Gastrocnemius medialis (tissue), 4 donors: ENCODE measurements around the gene STYK1. TPM values are rescaled to one million over a fixed set of nuclear protein-coding genes. Genes with fewer than 3 reads are reported as not detected.

Experiments
- ATAC-seq, 2 donors: fragments of 150-250 bp; one replicate each; pipeline ENCODE4 v1.9.1; 2016
- DNase-seq, 2 donors: peaks; one replicate each; pipeline ENCODE4 v3.0.0-alpha.2; 2019
- H3K27ac ChIP-seq, 4 donors: fragments of 200-600 bp; sonication (generic); 1 replicate in 1 of 4; 2 replicates in 3 of 4; pipeline ENCODE4 v1.5.1; 2016 to 2018; ENCODE audit warnings: mild to moderate bottlenecking in 2 of 4, moderate library complexity in 1 of 4
- H3K27me3 ChIP-seq, 3 donors: fragments of 200-600 bp; sonication (generic) in 2 of 3; 1 replicate in 1 of 3; 2 replicates in 2 of 3; pipeline versions ENCODE4 v1.5.1 to v1.6.0; 2016 to 2019; ENCODE audit warnings: mild to moderate bottlenecking in 1 of 3, moderate library complexity in 1 of 3
- H3K36me3 ChIP-seq, 2 donors: fragments of 200-600 bp; sonication (generic) in 1 of 2; one replicate each; pipeline ENCODE4 v1.5.1; 2017 to 2018
- H3K4me1 ChIP-seq, 2 donors: fragments of 200-600 bp; sonication (generic) in 1 of 2; one replicate each; pipeline ENCODE4 v1.5.1; 2016 to 2017; ENCODE audit warnings: mild to moderate bottlenecking in 2 of 2
- H3K4me3 ChIP-seq, 4 donors: fragments of 200-600 bp; sonication (generic) in 3 of 4; 1 replicate in 1 of 4; 2 replicates in 3 of 4; pipeline ENCODE4 v1.5.1; 2016 to 2019; ENCODE audit warnings: mild to moderate bottlenecking in 2 of 4
- H3K9me3 ChIP-seq, 3 donors: fragments of 200-600 bp; sonication (generic) in 2 of 3; 1 replicate in 1 of 3; 2 replicates in 2 of 3; pipeline ENCODE4 v1.5.1; 2016 to 2019
- CTCF ChIP-seq, 5 experiments: fragments of 450-650 bp in 3 of 5; fragments of 200-600 bp in 2 of 5; sonication (generic) in 2 of 5; IDR thresholded peaks in 4 of 5; conservative IDR thresholded peaks in 1 of 5; 1 replicate in 4 of 5; 2 replicates in 1 of 5; pipeline ENCODE4 v1.5.1; 2016 to 2019; ENCODE audit warnings: antibody characterized with exemption in 5 of 5, mild to moderate bottlenecking in 3 of 5, moderate library complexity in 3 of 5
- POLR2A ChIP-seq, 2 donors: fragments of 450-650 bp; IDR thresholded peaks; one replicate each; pipeline ENCODE4 v1.6.1; 2017; ENCODE audit warnings: antibody characterized with exemption in 2 of 2, mild to moderate bottlenecking in 2 of 2, moderate library complexity in 2 of 2
- in situ Hi-C, 4 donors: fragments of 200-750 bp; cut with MboI; loops; one replicate each; pipeline versions ENCODE4 v1.15.0 to v1.8.0; 2017; ENCODE audit warnings: low sequenced_read_pairs in 4 of 4
- intact Hi-C: fragments of 100-400 bp; cut with DNase I; formaldehyde crosslinking; loops from one replicate; pipeline ENCODE4 v1.15.1; 2023; ENCODE audit warnings: low total_unique reads
- total RNA-seq, 4 donors: library from RNA; depleted of rRNA; stranded (reverse); fragments of >200 nt; gene quantifications; one replicate each; pipeline versions ENCODE4 v1.1.0 to v1.2.3, GENCODE V29; 2016

STYK1 gene
- total RNA-seq, 4 donors from 2014 or later, result 0.12 TPM; not detected in 3

DNA sequence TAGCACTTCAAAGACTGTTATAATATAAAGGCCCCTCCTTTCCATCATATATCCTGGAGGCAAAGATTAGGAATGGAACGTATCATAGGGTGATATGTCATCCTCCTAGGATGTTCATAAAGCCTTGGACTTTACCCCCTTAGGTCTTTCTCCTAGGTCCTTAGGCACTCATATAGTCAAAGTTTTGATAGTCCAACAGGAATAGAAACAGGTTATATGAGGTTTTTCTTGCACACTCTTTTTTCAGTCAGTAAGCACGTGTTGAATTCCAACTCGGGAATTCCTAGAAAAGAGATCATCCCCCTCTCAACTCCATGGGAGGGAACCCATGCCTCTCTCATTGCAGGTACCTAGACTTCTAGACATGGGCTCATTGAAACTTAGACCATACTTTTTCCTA is 40.3 kb downstream of the STYK1 start:
- H3K9me3 ChIP-seq, result no peaks in the 10 kb centered on the region
- no peaks in the 10 kb centered on the region for H3K36me3 ChIP-seq
- H3K27ac ChIP-seq, result no peak overlapping the region
- intact Hi-C loops (no loop called here), in situ Hi-C loops (loop anchor here in 1 of 4 donors (25.0 kb wide), 1 partner anchor 854 kb away; no protein-coding TSS in a partner anchor)
- ATAC-seq, result no peak
- no peak overlapping the region for H3K4me3 ChIP-seq
- H3K4me1 ChIP-seq, result no peaks in the 10 kb centered on the region
- no peaks in the 10 kb centered on the region for H3K27me3 ChIP-seq
- no peak for DNase-seq
- TF ChIP-seq CTCF (IDR thresholded peaks at IDR 0.05 in 4 of 5, conservative IDR thresholded peaks at IDR 0.05 in 1 of 5) (no peak), POLR2A (IDR thresholded peaks at IDR 0.05) (no peak)

DNA sequence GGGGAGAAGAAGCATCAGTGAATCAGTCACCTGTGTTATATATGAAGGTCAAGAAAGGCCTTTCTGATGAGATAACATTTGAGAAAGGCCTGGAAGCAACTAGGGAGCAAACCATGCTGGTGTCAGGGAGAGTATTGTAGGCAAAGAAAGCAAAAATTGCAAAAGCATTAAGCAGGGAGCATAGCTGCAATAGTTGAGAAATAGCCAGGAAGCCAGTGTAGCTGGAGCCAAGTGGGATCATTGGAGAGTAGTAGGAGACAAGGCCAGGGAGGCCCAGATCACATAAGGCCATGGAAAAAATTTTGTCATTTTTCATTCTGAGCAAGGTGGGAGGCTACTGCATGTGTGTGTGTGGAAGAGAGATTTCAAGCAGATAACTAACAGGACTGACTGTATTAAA is 41.6 kb downstream of the STYK1 start:
- in situ Hi-C loops, result loop anchor here in 1 of 4 donors (25.0 kb wide), 1 partner anchor 855 kb away; no protein-coding TSS in a partner anchor
- H3K4me1 ChIP-seq, result no peaks in the 10 kb centered on the region
- ATAC-seq, result no peak

GRCh38 chr12:10624605-10625004 is 49.2 kb downstream of the STYK1 start:
- H3K36me3 ChIP-seq, result no peaks in the 10 kb centered on the region
- ATAC-seq (no peak), DNase-seq (no peak)
- H3K27ac ChIP-seq, result no peak overlapping the region
- intact Hi-C loops (no loop called here), in situ Hi-C loops (loop anchor here in 2 of 4 donors (10.0 to 25.0 kb wide), 3 partner anchors 60 to 863 kb away; partner anchors contain the start of gene TAS2R42 (in 1 of the 2))
- TF ChIP-seq CTCF (IDR thresholded peaks at IDR 0.05 in 4 of 5, conservative IDR thresholded peaks at IDR 0.05 in 1 of 5) (no peak), POLR2A (IDR thresholded peaks at IDR 0.05) (no peak)
- no peaks in the 10 kb centered on the region for H3K27me3 ChIP-seq
- no peaks in the 10 kb centered on the region for H3K4me1 ChIP-seq
- H3K9me3 ChIP-seq, result no peaks in the 10 kb centered on the region
- no peak overlapping the region for H3K4me3 ChIP-seq

More for the DNA sequence above, 41.6 kb downstream of the STYK1 start:
- no peaks in the 10 kb centered on the region for H3K27me3 ChIP-seq
- intact Hi-C loops, result no loop called here
- DNase-seq, result no peak
- no peak for TF ChIP-seq POLR2A (IDR thresholded peaks at IDR 0.05)
- TF ChIP-seq CTCF (IDR thresholded peaks at IDR 0.05 in 4 of 5, conservative IDR thresholded peaks at IDR 0.05 in 1 of 5), result no peak
- no peak overlapping the region for H3K27ac ChIP-seq
- no peaks in the 10 kb centered on the region for H3K36me3 ChIP-seq
- no peak overlapping the region for H3K4me3 ChIP-seq
- H3K9me3 ChIP-seq, result no peaks in the 10 kb centered on the region

GRCh38 chr12:10623131-10623530 is 50.7 kb downstream of the STYK1 start:
- Histone ChIP-seq H3K9me3 (no peaks in the 10 kb centered on the region), H3K4me3 (no peak overlapping the region), H3K4me1 (no peaks in the 10 kb centered on the region), H3K27me3 (no peaks in the 10 kb centered on the region), H3K27ac (no peak overlapping the region), H3K36me3 (no peaks in the 10 kb centered on the region)
- intact Hi-C loops, result no loop called here
- TF ChIP-seq CTCF (IDR thresholded peaks at IDR 0.05 in 4 of 5, conservative IDR thresholded peaks at IDR 0.05 in 1 of 5) (no peak), POLR2A (IDR thresholded peaks at IDR 0.05) (no peak)
- no peak for ATAC-seq
- in situ Hi-C loops, result loop anchor here in 2 of 4 donors (10.0 to 25.0 kb wide), 2 partner anchors 62 to 564 kb away; partner anchors contain the start of gene TAS2R42 (in 1 of the 2)
- DNase-seq, result no peak

DNA sequence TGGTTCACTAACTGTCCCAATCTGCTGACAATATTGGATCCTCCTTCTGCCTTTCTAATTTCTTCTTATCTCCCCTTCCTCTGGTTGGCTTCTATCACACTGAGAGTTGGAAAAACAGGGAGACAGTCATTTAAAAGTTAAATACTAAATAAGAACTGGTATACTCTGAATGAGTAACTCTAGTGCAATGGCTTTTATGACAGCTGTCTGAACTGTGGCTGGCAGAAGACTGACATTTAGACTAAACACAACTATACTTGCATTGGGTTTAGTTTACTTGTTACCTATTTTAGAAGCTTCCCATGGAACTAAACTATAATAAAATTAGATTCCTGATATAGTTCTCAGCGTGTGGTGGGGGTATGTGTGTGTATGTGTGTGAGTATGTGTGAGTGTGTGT is 52.6 kb downstream of the STYK1 start:
- Histone ChIP-seq H3K4me1 (no peaks in the 10 kb centered on the region), H3K4me3 (no peak overlapping the region), H3K9me3 (no peaks in the 10 kb centered on the region), H3K27ac (no peak overlapping the region), H3K27me3 (no peaks in the 10 kb centered on the region), H3K36me3 (no peaks in the 10 kb centered on the region)
- no peak for ATAC-seq
- TF ChIP-seq CTCF (IDR thresholded peaks at IDR 0.05 in 4 of 5, conservative IDR thresholded peaks at IDR 0.05 in 1 of 5) (no peak), POLR2A (IDR thresholded peaks at IDR 0.05) (no peak)
- no peak for DNase-seq
- intact Hi-C loops (no loop called here), in situ Hi-C loops (loop anchor here in 2 of 4 donors (10.0 to 25.0 kb wide), 2 partner anchors 64 to 566 kb away; partner anchors contain the start of gene TAS2R42 (in 1 of the 2))
